NCI-H1417 (cell line): ENCODE data around the gene USP50.
"Not testable (repeated sequence)": the region's sequence is repeated elsewhere in the genome, so short reads cannot be mapped to it uniquely, and the experiment has no call there.

Source experiments
- DNase-seq, 3 experiments: peaks; one replicate each; lab custom pipeline; 2025; lab: John Stamatoyannopoulos, UW

The USP50 gene

DNA sequence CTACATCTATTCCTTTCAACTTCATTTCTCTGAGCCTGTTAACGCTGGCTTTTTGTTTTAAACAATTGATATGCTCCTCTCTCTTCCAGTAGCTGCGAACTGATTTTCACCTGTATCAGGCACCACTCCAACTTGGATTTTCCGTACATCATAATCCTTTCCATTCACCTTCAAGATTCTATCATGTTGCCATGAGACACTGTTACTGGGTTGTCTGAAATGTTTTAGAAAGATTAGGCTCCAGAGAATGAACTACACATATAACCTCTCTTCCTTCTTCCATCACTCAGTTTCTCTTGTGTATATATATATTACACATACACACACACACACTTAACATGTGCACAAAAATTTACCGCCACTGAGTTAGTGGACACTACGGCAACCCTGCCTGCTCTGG is at the start of gene USP50:
USP50 (minus strand) TSS at position 101 of the 400 bp plus-strand sequence. CDS start 141 bp downstream, outside the sequence.
- DNase-seq: no peak

GRCh38 chr15:50594311-50594710 is 47.8 kb upstream of the USP50 start:
- no peak for DNase-seq

GRCh38 chr15:50593761-50594160 is 47.3 kb upstream of the USP50 start:
- no peak for DNase-seq

- no peak for DNase-seq
Observed at GRCh38 chr15:50590288-50590687, 43.8 kb upstream of the USP50 start.

- DNase-seq: no peak
Observed at GRCh38 chr15:50577492-50577891, 31.0 kb upstream of the USP50 start.

GRCh38 chr15:50576166-50576565 is 29.7 kb upstream of the USP50 start:
- DNase-seq: no peak

DNA sequence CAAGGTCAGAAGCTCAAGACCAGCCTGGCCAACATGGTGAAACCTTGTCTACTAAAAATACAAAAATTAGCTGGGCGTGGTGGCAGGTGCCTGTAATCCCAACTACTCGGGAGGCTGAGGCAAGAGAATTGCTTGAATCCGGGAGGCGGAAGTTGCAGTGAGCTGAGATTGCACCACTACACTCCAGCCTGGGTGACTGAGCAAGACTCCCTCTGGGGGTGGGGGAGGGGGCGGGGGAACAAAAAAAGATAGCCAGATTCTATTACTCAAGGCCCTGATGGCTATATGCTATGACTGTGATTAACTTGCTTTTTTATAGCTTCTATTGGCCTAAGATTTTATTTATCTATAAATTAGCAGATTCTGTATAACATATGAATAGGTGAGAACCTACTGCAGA is 27.4 kb upstream of the USP50 start:
- not testable (repeated sequence) for DNase-seq

GRCh38 chr15:50563756-50564155 is 17.3 kb upstream of the USP50 start:
- no peak for DNase-seq

GRCh38 chr15:50562735-50563640 is 16.5 kb upstream of the USP50 start:
- DNase-seq: no peak

DNA sequence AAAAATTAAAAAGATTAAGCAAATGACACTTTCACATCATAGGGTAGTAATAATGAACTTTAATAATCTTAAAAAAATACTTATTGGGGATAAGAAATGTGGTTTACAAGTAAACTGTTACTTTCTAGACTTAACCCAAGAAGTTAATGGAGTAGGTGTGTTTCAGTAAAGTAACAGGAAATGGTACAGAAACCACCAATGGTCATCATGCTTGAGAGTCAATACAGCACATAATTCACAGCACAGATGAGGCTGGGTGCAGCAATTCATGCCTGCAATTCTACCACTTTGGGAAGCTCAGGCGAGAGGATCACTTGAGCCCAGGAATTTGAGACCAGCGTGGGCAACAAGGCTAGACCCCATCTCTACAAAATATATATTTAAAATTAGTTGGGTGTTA is 11.5 kb upstream of the USP50 start:
- no peak for DNase-seq

DNA sequence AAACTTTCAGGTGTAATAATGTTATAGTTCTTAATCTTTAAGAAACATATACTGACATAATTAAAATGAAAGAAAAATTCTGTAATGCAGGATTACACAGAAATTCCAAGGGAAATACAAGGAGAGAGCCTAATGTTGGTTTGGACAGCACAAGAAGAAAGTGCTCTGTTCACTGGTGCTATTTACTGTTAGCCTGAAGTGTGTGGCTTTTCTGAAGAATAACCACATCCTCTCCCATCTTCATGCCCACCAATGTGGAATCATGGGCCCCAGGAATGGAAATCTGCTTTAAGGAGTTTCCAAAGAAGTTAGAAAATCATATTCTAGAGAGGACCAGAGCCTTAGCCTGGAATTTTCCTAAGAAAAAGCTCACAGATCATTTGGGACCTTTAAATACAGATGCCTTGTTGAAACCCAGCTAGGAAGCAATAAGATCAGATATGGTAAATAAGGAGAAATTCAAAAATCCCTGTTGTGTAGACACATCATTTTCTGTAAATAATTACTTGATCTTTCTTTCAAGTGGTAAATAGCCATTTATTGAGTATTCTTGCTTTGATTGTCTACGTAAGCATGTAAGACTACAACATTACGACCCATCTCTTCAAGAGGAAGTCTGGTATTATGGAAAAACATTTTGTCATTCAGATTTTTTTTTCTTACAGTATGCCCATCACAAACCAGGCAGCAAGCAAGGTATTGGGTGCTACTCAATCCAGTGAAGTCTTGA is 10.3 kb upstream of the USP50 start:
- no peak for DNase-seq

DNA sequence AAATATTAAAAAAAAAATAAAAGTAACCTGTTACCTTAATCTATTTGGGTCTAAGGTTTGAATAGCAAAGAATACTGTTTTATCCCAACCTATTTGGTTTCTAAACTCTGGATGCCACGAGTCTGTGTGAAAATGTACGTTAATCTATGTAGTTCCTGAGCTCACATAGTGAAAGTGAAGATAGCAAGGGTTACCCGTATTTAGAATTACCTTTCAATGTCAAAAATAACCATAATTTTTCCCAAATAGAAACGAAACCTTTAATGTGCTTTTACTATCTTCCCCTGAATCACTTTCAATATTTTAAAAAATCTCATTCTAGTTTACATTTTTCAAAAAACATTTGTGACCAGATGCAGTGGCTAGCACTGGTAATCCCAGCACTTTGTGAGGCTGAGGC is 5.8 kb upstream of the USP50 start:
- no peak for DNase-seq

- DNase-seq: no peak
Observed at GRCh38 chr15:50549326-50549725, 2.9 kb upstream of the USP50 start.

GRCh38 chr15:50544368-50544767 is 2.1 kb downstream of the USP50 start:
- no peak for DNase-seq

- no peak for DNase-seq
Observed at GRCh38 chr15:50543556-50543955, 2.9 kb downstream of the USP50 start.

GRCh38 chr15:50542887-50543210 is 3.6 kb downstream of the USP50 start:
- no peak for DNase-seq

- no peak for DNase-seq
Observed at GRCh38 chr15:50531766-50532165, 14.7 kb downstream of the USP50 start.

GRCh38 chr15:50531163-50531562 is 15.3 kb downstream of the USP50 start:
- DNase-seq: no peak

DNA sequence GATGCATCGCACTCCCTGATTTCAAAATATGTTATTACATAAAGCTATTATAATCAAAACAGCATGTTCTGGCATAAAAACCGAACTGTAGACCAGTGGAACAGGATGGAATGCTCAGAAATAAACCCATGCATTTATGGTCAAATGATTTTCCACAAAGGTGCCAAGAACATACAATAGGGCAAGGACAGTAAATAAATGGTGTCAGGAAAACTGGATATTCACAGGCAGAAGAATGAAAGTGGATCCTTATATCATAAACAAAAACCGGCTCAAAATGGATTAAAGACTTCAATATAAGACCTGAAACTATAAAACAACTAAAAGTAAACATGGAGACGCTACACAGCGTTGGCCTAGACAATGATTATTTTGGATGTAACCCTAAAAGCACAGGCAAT is 22.6 kb downstream of the USP50 start:
- DNase-seq: no peak

DNA sequence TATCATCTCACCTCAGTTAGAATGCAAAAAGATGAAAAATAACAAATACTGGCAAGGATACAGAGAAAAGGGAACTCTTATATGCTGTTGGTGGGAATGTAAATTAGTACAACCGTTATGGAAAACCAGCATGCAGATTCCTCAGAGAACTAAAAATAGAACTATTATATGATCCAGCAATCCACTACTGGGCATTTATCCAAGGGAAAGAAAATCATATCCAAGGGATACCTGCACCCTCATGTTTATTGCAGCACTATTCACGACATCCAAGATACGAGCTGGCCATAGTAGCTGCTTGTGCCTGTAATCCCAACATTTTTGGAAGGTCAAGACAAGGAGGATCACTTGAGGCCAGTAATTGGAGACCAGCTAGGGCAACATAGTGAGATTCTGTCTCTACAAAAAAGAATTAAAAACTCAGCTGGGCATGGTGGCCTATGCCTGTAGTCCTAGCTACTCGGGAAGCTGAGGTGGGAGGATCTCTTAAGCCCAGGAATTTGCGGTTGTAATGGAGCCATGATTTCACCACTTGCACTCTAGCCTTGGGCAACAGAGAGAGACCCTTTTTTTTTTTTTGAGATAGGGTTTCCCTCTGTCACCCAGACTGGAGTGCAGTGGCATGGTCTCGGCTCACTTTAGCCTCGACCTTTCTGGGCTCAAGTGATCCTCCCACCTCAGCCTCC is 26.6 kb downstream of the USP50 start:
- DNase-seq: no peak

DNA sequence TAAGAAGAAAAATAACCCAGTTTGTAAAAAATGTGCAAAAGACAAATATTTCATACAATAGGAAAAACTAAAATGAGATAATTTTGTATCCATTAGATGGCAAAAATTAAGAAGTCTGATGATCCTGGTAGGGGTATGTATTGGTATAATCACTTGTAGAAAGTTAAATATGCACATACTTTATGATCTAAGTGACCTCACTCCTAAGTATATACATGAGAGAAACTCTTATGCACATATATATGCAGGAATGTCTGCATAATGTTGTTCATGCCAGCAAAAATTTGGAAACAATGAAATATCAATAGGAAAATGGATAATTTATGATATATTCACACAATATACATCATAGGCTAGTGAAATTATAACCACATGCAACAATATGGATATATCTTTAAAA is 33.5 kb downstream of the USP50 start:
- DNase-seq: no peak

DNA sequence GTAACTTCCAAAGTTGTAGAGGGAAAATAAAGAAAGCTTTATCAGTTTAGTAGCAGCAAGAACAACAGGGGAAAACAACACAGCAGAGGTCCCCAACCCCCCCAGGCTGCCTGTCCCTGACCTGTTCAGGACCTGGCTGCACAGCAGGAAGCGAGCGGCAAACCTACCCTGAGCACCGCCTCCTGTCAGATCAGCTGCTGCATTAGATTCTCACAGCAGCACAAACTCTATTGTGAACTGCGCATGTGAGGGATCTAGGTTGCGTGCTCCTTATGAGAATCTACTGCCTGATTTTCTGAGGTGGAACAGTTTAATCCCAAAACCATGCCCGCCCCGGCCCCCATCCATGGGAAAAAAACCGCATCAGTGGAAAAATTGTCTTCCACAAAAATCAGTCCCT is 40.3 kb downstream of the USP50 start:
- DNase-seq: no peak

GRCh38 chr15:50505656-50506055 is 40.8 kb downstream of the USP50 start:
- DNase-seq: not testable (repeated sequence)
